ENCODE measurements around the gene GRAMD4.

GRCh38 chr22:46667245-46667623 is 47.0 kb downstream of the GRAMD4 start:
- TF ChIP-seq, protein P1, sequence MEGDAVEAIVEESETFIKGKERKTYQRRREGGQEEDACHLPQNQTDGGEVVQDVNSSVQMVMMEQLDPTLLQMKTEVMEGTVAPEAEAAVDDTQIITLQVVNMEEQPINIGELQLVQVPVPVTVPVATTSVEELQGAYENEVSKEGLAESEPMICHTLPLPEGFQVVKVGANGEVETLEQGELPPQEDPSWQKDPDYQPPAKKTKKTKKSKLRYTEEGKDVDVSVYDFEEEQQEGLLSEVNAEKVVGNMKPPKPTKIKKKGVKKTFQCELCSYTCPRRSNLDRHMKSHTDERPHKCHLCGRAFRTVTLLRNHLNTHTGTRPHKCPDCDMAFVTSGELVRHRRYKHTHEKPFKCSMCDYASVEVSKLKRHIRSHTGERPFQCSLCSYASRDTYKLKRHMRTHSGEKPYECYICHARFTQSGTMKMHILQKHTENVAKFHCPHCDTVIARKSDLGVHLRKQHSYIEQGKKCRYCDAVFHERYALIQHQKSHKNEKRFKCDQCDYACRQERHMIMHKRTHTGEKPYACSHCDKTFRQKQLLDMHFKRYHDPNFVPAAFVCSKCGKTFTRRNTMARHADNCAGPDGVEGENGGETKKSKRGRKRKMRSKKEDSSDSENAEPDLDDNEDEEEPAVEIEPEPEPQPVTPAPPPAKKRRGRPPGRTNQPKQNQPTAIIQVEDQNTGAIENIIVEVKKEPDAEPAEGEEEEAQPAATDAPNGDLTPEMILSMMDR (IDR thresholded peaks at IDR 0.05; ENCODE audit: low read depth, low read length, poor library complexity, severe bottlenecking) = no peak
- TF ChIP-seq EZH2phosphoT487 (IDR thresholded peaks at IDR 0.05; ENCODE audit: borderline replicate concordance, low read length) = no peak
